OCI-LY3 (cell line): ENCODE data around the gene CLHC1.

Experiments
- CTCF ChIP-seq: fragments of 200-600, 300-600 bp; sonication (generic); IDR thresholded peaks from 2 replicates; pipeline ENCODE4 v1.5.1; 2014; ENCODE audit warnings: antibody characterized with exemption, low read length, low read depth
- EZH2phosphoT487 ChIP-seq: fragments of 200-600 bp; shearing (Covaris generic); IDR thresholded peaks from 2 replicates; pipeline ENCODE4 v1.6.1; 2018; ENCODE audit warnings: antibody characterized with exemption, mixed run types, low read depth

DNA sequence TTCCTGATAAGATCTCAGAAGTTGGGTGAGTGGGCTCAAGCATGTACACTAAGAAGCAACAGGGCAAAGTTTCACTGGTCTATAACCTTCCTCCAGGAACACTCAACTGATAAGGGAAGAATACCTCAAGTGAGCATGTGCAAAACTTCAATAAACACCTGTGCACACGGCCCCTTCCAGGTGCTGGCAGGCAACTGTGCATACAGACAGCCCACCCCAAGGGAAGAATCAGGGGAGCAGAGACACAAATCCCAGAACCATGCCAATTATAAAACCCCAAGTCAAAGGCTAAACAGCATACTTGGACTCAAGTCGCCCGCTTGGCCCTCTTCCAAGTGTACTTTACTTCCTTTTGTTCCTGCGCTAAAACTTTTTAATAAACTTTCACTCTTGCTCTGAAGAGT is 96.0 kb downstream of the CLHC1 start:
- TF ChIP-seq CTCF = no peak
- no peak for TF ChIP-seq EZH2phosphoT487
